PC-9 (cell line): ENCODE data around the gene MAVS.

Source experiments
- CTCF ChIP-seq: fragments of 200-600 bp; sonication (generic); conservative IDR thresholded peaks from 2 replicates; pipeline ENCODE4 v1.6.1; 2017; ENCODE audit warnings: mixed run types, antibody characterized with exemption, mild to moderate bottlenecking, moderate library complexity
- EZH2 ChIP-seq: fragments of 200-600 bp; sonication (generic); IDR thresholded peaks from 2 replicates; pipeline ENCODE4 v1.8.0; 2017; ENCODE audit warnings: antibody characterized with exemption, low read depth

GRCh38 chr20:3885715-3886114, 39.1 kb downstream of the MAVS start:
- TF ChIP-seq CTCF (no peak), EZH2 (no peak)
